Osteocyte (in vitro differentiated cells): ENCODE results near the gene ZNF354C. TPM values are rescaled to one million over a fixed set of nuclear protein-coding genes. Genes with fewer than 3 reads are reported as not detected.
"Not testable (repeated sequence)": the region's sequence is repeated elsewhere in the genome, so short reads cannot be mapped to it uniquely, and the experiment has no call there.

Source experiments
- DNase-seq: peaks from one replicate; pipeline ENCODE4 v3.0.0; 2021; ENCODE audit warnings: mixed read lengths; ENCODE audit not compliant: unreplicated experiment; ENCODE audit errors: extremely low spot score
- H3K27ac Mint-ChIP-seq: one replicate; pipeline ENCODE4 v1.8.0; 2021; ENCODE audit warnings: mild to moderate bottlenecking, mixed read lengths; ENCODE audit not compliant: unreplicated experiment
- H3K27me3 Mint-ChIP-seq: one replicate; pipeline ENCODE4 v1.8.0; 2021; ENCODE audit warnings: mixed read lengths; ENCODE audit not compliant: unreplicated experiment
- H3K36me3 Mint-ChIP-seq: one replicate; pipeline ENCODE4 v1.8.0; 2021; ENCODE audit warnings: mixed read lengths; ENCODE audit not compliant: unreplicated experiment
- H3K4me1 Mint-ChIP-seq: one replicate; pipeline ENCODE4 v1.8.0; 2021; ENCODE audit warnings: mixed read lengths; ENCODE audit not compliant: unreplicated experiment
- H3K4me3 Mint-ChIP-seq: one replicate; pipeline ENCODE4 v1.8.0; 2021; ENCODE audit warnings: mild to moderate bottlenecking, moderate library complexity, mixed read lengths; ENCODE audit not compliant: unreplicated experiment
- H3K9me3 Mint-ChIP-seq: one replicate; pipeline ENCODE4 v1.8.0; 2021; ENCODE audit warnings: mixed read lengths; ENCODE audit not compliant: unreplicated experiment
- CTCF ChIP-seq: fragments of 200-600 bp; sonication (generic); IDR thresholded peaks from 2 replicates; pipeline ENCODE4 v1.5.0; 2021; ENCODE audit warnings: antibody characterized with exemption, mild to moderate bottlenecking, moderate library complexity
- total RNA-seq: library from RNA; stranded (reverse); gene quantifications from 2 replicates; pipeline ENCODE4 v1.2.1, GENCODE V29; 2021

ZNF354C gene
- total RNA-seq, 1 donor from 2014 or later = 4.6 TPM

- no peak for TF ChIP-seq CTCF
- peak; percentile 67 for DNase-seq
- H3K27me3 Mint-ChIP-seq = no peaks in the 10 kb centered on the region
- peaks cover 35% of the 10 kb centered on the region for H3K9me3 Mint-ChIP-seq
- H3K36me3 Mint-ChIP-seq = peaks cover 25% of the 10 kb centered on the region
- H3K4me1 Mint-ChIP-seq = peaks cover 2% of the 10 kb centered on the region
- no peak overlapping the region for H3K27ac Mint-ChIP-seq
- H3K4me3 Mint-ChIP-seq = peak overlapping the region; percentile 82
Measured at GRCh38 chr5:179061025-179061424, 852 bp downstream of the ZNF354C start.

- H3K36me3 Mint-ChIP-seq = peaks cover 53% of the 10 kb centered on the region
- H3K27me3 Mint-ChIP-seq = no peaks in the 10 kb centered on the region
- no peak overlapping the region for H3K4me3 Mint-ChIP-seq
- no peak for TF ChIP-seq CTCF
- H3K27ac Mint-ChIP-seq = no peak overlapping the region
- peaks cover 45% of the 10 kb centered on the region for H3K9me3 Mint-ChIP-seq
- no peak for DNase-seq
- H3K4me1 Mint-ChIP-seq = peaks cover 2% of the 10 kb centered on the region
Measured at GRCh38 chr5:179065703-179066102, 5.5 kb downstream of the ZNF354C start.

GRCh38 chr5:179079165-179079987, 19.2 kb downstream of the ZNF354C start:
- no peak overlapping the region for H3K4me3 Mint-ChIP-seq
- no peak for DNase-seq
- H3K27me3 Mint-ChIP-seq = no peaks in the 10 kb centered on the region
- peaks cover 62% of the 10 kb centered on the region for H3K36me3 Mint-ChIP-seq
- no peaks in the 10 kb centered on the region for H3K4me1 Mint-ChIP-seq
- H3K27ac Mint-ChIP-seq = no peak overlapping the region
- TF ChIP-seq CTCF = no peak
- peaks cover 55% of the 10 kb centered on the region for H3K9me3 Mint-ChIP-seq

GRCh38 chr5:179080724-179081123, 20.6 kb downstream of the ZNF354C start:
- Mint-ChIP-seq H3K27me3 (no peaks in the 10 kb centered on the region), H3K36me3 (peaks cover 55% of the 10 kb centered on the region), H3K4me3 (no peak overlapping the region), H3K4me1 (no peaks in the 10 kb centered on the region), H3K27ac (no peak overlapping the region), H3K9me3 (peaks cover 59% of the 10 kb centered on the region)
- DNase-seq = no peak
- no peak for TF ChIP-seq CTCF

GRCh38 chr5:179089502-179089901, 29.3 kb downstream of the ZNF354C start:
- no peaks in the 10 kb centered on the region for H3K27me3 Mint-ChIP-seq
- peaks cover 50% of the 10 kb centered on the region for H3K9me3 Mint-ChIP-seq
- peaks cover 1% of the 10 kb centered on the region for H3K36me3 Mint-ChIP-seq

GRCh38 chr5:179101282-179101681, 41.1 kb downstream of the ZNF354C start:
- peaks cover 17% of the 10 kb centered on the region for H3K9me3 Mint-ChIP-seq
- H3K36me3 Mint-ChIP-seq, H3K27me3 Mint-ChIP-seq, H3K27ac Mint-ChIP-seq, DNase-seq, H3K4me1 Mint-ChIP-seq, H3K4me3 Mint-ChIP-seq: not testable (repeated sequence)

More at GRCh38 chr5:179089502-179089901, 29.3 kb downstream of the ZNF354C start:
- Mint-ChIP-seq H3K4me1 (no peaks in the 10 kb centered on the region), H3K4me3 (no peak overlapping the region), H3K27ac (no peak overlapping the region)
- TF ChIP-seq CTCF = no peak
- no peak for DNase-seq
